T47D (cell line): ENCODE measurements around the gene SMARCA2.

ENCODE experiments used
- DNase-seq, 2 experiments: peaks; one replicate each; pipeline versions ENCODE4 v3.0.0 to v3.0.0-alpha.2; 2011 to 2012; ENCODE audit warnings: low read depth in 1 of 2, low spot score in 1 of 2
- JUND ChIP-seq: IDR thresholded peaks from 2 replicates; pipeline ENCODE4 v1.6.1; 2012; ENCODE audit warnings: low read depth
- in situ Hi-C: cut with HindIII; loops from 2 replicates; pipeline ENCODE4 v1.10.0; 2016; ENCODE audit warnings: low sequenced_read_pairs, low pct_unique_long_range_greater_than_20kb

Gene SMARCA2

GRCh38 chr9:2164268-2164667 lies 149.1 kb downstream of the SMARCA2 start:
- no peak for DNase-seq
- TF ChIP-seq JUND = no peak
- in situ Hi-C loops = no loop called here

- no peak for TF ChIP-seq JUND
- in situ Hi-C loops = no loop called here
- DNase-seq = no peak
These were observed 151.1 kb downstream of the SMARCA2 start for GRCh38 chr9:2166203-2166602.

- no peak for TF ChIP-seq JUND
- in situ Hi-C loops = no loop called here
- no peak for DNase-seq
These were observed 153.9 kb downstream of the SMARCA2 start for GRCh38 chr9:2169035-2169434.

GRCh38 chr9:2170722-2171121 lies 155.6 kb downstream of the SMARCA2 start:
- no peak for DNase-seq
- TF ChIP-seq JUND = no peak
- in situ Hi-C loops = no loop called here

GRCh38 chr9:2173170-2173569 lies 158.0 kb downstream of the SMARCA2 start:
- in situ Hi-C loops = no loop called here
- no peak for DNase-seq
- TF ChIP-seq JUND = no peak

GRCh38 chr9:2173861-2174260 lies 158.7 kb downstream of the SMARCA2 start:
- TF ChIP-seq JUND = no peak
- in situ Hi-C loops = no loop called here
- DNase-seq = no peak

GRCh38 chr9:2174306-2174705 lies 159.2 kb downstream of the SMARCA2 start:
- in situ Hi-C loops = no loop called here
- TF ChIP-seq JUND = no peak
- DNase-seq = no peak

- no peak for DNase-seq
- in situ Hi-C loops = no loop called here
- TF ChIP-seq JUND = no peak
These were observed 159.8 kb downstream of the SMARCA2 start for GRCh38 chr9:2174911-2175310.

GRCh38 chr9:2177121-2177520 lies 162.0 kb downstream of the SMARCA2 start:
- in situ Hi-C loops = no loop called here
- DNase-seq = no peak
- TF ChIP-seq JUND = no peak

GRCh38 chr9:2178034-2178734 lies 163.0 kb downstream of the SMARCA2 start:
- DNase-seq = peak in 1 of 2 experiments; percentile 24
- in situ Hi-C loops = no loop called here
- TF ChIP-seq JUND = no peak

GRCh38 chr9:2179567-2179966 lies 164.4 kb downstream of the SMARCA2 start:
- no peak for TF ChIP-seq JUND
- DNase-seq = peak in 1 of 2 experiments; percentile 25
- in situ Hi-C loops = no loop called here

- TF ChIP-seq JUND = no peak
- DNase-seq = no peak
- in situ Hi-C loops = no loop called here
These were observed 165.0 kb downstream of the SMARCA2 start for GRCh38 chr9:2180154-2180553.

- no peak for TF ChIP-seq JUND
- in situ Hi-C loops = no loop called here
- DNase-seq = no peak
These were observed 165.6 kb downstream of the SMARCA2 start for GRCh38 chr9:2180704-2181103.

GRCh38 chr9:2181792-2182191 lies 166.6 kb downstream of the SMARCA2 start:
- in situ Hi-C loops = no loop called here
- peak in 1 of 2 experiments; percentile 31 for DNase-seq
- no peak for TF ChIP-seq JUND
